Uterus (tissue), 2 donors: ENCODE data around the gene SDHAF1.

Source experiments
- POLR2A ChIP-seq, 2 donors: fragments of 450-650 bp; IDR thresholded peaks; one replicate each; pipeline ENCODE4 v1.6.1; 2016; ENCODE audit warnings: antibody characterized with exemption in 2 of 2, mild to moderate bottlenecking in 1 of 2, moderate library complexity in 1 of 2
- TF ChIP-seq, protein P1 (sequence below), 4 experiments: fragments of 200-600 bp in 2 of 4; fragments of 450-650 bp in 2 of 4; sonication (generic) in 2 of 4; IDR thresholded peaks; one replicate each; pipeline ENCODE4 v1.5.1; 2016 to 2019; ENCODE audit warnings: antibody characterized with exemption in 4 of 4, mild to moderate bottlenecking in 2 of 4, moderate library complexity in 1 of 4

GRCh38 chr19:35995048-35995993 is at the start of gene SDHAF1:
- TF ChIP-seq, protein P1, sequence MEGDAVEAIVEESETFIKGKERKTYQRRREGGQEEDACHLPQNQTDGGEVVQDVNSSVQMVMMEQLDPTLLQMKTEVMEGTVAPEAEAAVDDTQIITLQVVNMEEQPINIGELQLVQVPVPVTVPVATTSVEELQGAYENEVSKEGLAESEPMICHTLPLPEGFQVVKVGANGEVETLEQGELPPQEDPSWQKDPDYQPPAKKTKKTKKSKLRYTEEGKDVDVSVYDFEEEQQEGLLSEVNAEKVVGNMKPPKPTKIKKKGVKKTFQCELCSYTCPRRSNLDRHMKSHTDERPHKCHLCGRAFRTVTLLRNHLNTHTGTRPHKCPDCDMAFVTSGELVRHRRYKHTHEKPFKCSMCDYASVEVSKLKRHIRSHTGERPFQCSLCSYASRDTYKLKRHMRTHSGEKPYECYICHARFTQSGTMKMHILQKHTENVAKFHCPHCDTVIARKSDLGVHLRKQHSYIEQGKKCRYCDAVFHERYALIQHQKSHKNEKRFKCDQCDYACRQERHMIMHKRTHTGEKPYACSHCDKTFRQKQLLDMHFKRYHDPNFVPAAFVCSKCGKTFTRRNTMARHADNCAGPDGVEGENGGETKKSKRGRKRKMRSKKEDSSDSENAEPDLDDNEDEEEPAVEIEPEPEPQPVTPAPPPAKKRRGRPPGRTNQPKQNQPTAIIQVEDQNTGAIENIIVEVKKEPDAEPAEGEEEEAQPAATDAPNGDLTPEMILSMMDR (IDR thresholded peaks at IDR 0.05) = peak in 1 of 4 experiments; percentile 2
- TF ChIP-seq POLR2A (IDR thresholded peaks at IDR 0.05) = peak; percentile 49 to 72
